GM12878 (cell line): ENCODE results near the gene CBX2. TPM values are rescaled to one million over a fixed set of nuclear protein-coding genes. Genes with fewer than 3 reads are reported as not detected.

Source experiments
- ATAC-seq: fragments of 200-7000 bp; cut with Tn5 transposase; 3 replicates; pipeline ENCODE4 v1.9.1; 2020; ENCODE audit warnings: mild to moderate bottlenecking, moderate library complexity
- BruUV-seq: library from RNA; stranded (reverse); fragments of 400-500 nt; replicated peaks from 2 replicates; lab custom pipeline; 2021; lab: Mats Ljungman, UMichigan
- CTCF ChIA-PET: fragments of 300-600 bp; sonication (Branson Sonifier 250); formaldehyde crosslinking; extraction: SDS; loops from one replicate; lab custom pipeline; 2021; ENCODE audit warnings: inconsistent platforms; lab: Yijun Ruan, JAX
- POLR2A ChIA-PET: fragments of 350-600 bp; formaldehyde crosslinking; extraction: SDS; loops from one replicate; lab custom pipeline; 2021; ENCODE audit warnings: inconsistent platforms; lab: Charles Lee
- RAD21 ChIA-PET: fragments of 300-600 bp; sonication (Branson Sonifier 250); formaldehyde crosslinking; loops from one replicate; lab custom pipeline; 2023; ENCODE audit warnings: antibody characterized with exemption; ENCODE audit not compliant: unreplicated experiment; lab: Charles Lee
- SMC1A ChIA-PET: fragments of 300-600 bp; sonication (Branson Sonifier 250); formaldehyde crosslinking; loops from one replicate; lab custom pipeline; 2023; ENCODE audit not compliant: unreplicated experiment, uncharacterized antibody; lab: Charles Lee
- DNase-seq: peaks from one replicate; pipeline ENCODE4 v3.0.0-alpha.2; 2011; ENCODE audit warnings: low read depth, low spot score
- FAIRE-seq: peaks from 3 replicates; lab custom pipeline; 2011; peaks lifted over from hg19 to GRCh38; lab: Jason Lieb, UNC
- H2AFZ ChIP-seq: 2 replicates; pipeline ENCODE4 v1.6.0; 2011; ENCODE audit warnings: low read depth, low read length, control low read depth; ENCODE audit not compliant: control insufficient read depth
- H3K27ac ChIP-seq: 2 replicates; pipeline ENCODE4 v1.5.1; 2011; ENCODE audit warnings: control low read depth; ENCODE audit not compliant: control insufficient read depth, insufficient read depth
- H3K27me3 ChIP-seq, 2 experiments: replicated peaks in 1 of 2; 2 replicates each; pipeline versions ENCODE4 v1.6.0 to v1.6.1; 2011; ENCODE audit warnings: low read length in 1 of 2; ENCODE audit not compliant: control insufficient read depth in 2 of 2, insufficient read depth in 2 of 2
- H3K36me3 ChIP-seq, 2 experiments: 2 replicates each; pipeline ENCODE4 v1.5.1; 2011; ENCODE audit warnings: low read length in 1 of 2; ENCODE audit not compliant: control insufficient read depth in 2 of 2, insufficient read depth in 2 of 2
- H3K4me1 ChIP-seq: 2 replicates; pipeline ENCODE4 v1.6.1; 2011; ENCODE audit warnings: mild to moderate bottlenecking, low read length, moderate library complexity, mixed read lengths; ENCODE audit not compliant: control insufficient read depth, insufficient read depth
- H3K4me2 ChIP-seq: 2 replicates; pipeline ENCODE4 v1.6.0; 2011; ENCODE audit warnings: control low read depth; ENCODE audit not compliant: control insufficient read depth, insufficient read depth
- H3K4me3 ChIP-seq: fragments of 200-600 bp; sonication (generic); 2 replicates; pipeline ENCODE4 v1.5.1; 2016
- H3K79me2 ChIP-seq: 2 replicates; pipeline ENCODE4 v1.6.0; 2011; ENCODE audit warnings: low read length; ENCODE audit not compliant: control insufficient read depth, insufficient read depth
- H3K9ac ChIP-seq: 2 replicates; pipeline ENCODE4 v1.8.0; 2011; ENCODE audit warnings: low read length, control low read depth, mixed read lengths; ENCODE audit not compliant: control insufficient read depth, insufficient read depth
- H3K9me3 ChIP-seq: replicated peaks from 3 replicates; pipeline ENCODE4 v1.5.1; 2011; ENCODE audit warnings: mild to moderate bottlenecking, low read length; ENCODE audit not compliant: control insufficient read depth, insufficient read depth
- H4K20me1 ChIP-seq: 2 replicates; pipeline ENCODE4 v1.6.0; 2011; ENCODE audit not compliant: control insufficient read depth, insufficient read depth
- ASH2L ChIP-seq: fragments of 300-600, 200-600 bp; sonication (generic); IDR thresholded peaks from 2 replicates; pipeline ENCODE4 v1.6.1; 2017; ENCODE audit warnings: low read depth, mild to moderate bottlenecking, borderline replicate concordance
- CHD1 ChIP-seq: IDR thresholded peaks from 2 replicates; pipeline ENCODE4 v1.6.1; 2012; ENCODE audit warnings: low read depth, low read length, improper control_type of control experiment
- HCFC1 ChIP-seq: fragments of 150-350 bp; IDR thresholded peaks from 2 replicates; pipeline ENCODE4 v1.6.1; 2014; ENCODE audit warnings: low read length
- IKZF2 ChIP-seq, 2 experiments: fragments of 450-650 bp; IDR thresholded peaks; 2 replicates each; pipeline ENCODE4 v1.6.1; 2017; ENCODE audit warnings: mild to moderate bottlenecking in 2 of 2, moderate library complexity in 2 of 2
- IRF5 ChIP-seq: fragments of 450-650 bp; IDR thresholded peaks from 2 replicates; pipeline ENCODE4 v1.6.1; 2017; ENCODE audit warnings: borderline replicate concordance
- NR2C2 ChIP-seq: IDR thresholded peaks from 2 replicates; pipeline ENCODE4 v1.6.1; 2011; ENCODE audit warnings: borderline replicate concordance, low read depth; ENCODE audit not compliant: control insufficient read depth, insufficient read length
- RBBP5 ChIP-seq: fragments of 200-600 bp; sonication (generic); conservative IDR thresholded peaks from 2 replicates; pipeline ENCODE4 v1.6.1; 2016
- WGBS: methylation state at CpG from one replicate; pipeline ENCODE4 v1.1.6; 2016; ENCODE audit warnings: low lambda C conversion rate; ENCODE audit not compliant: insufficient replicate concordance, insufficient coverage; ENCODE audit errors: missing lambda C conversion rate; 5-methylcytosine and 5-hydroxymethylcytosine counted together
- in situ Hi-C: fragments of 300-500 bp; cut with MboI; formaldehyde crosslinking; loops from 9 replicates; pipeline ENCODE4 v1.14.3; 2018; ENCODE audit warnings: mixed read lengths
- intact Hi-C: fragments of 100-400 bp; cut with micrococcal nuclease; formaldehyde crosslinking; loops from one replicate; pipeline ENCODE4 v1.14.2; 2022; ENCODE audit not compliant: unreplicated experiment
- polyA plus RNA-seq, 11 experiments: library from polyadenylated mRNA; depleted of rRNA in 4 of 11; unstranded in 6 of 11; stranded (reverse) in 5 of 11; fragments of >200 nt; fragmentation: Nextera tagmentation in 4 of 11; fragmentation: Illumina TruSeq in 1 of 11; extraction: Ambion mirVana in 4 of 11; extraction: Trizol in 1 of 11; gene quantifications; 1 replicate in 1 of 11; 2 replicates in 10 of 11; pipeline versions ENCODE4 v1.2.1 to v1.2.3, GENCODE V29; 2011 to 2016; ENCODE audit warnings: inconsistent platforms in 2 of 11, missing spikeins in 2 of 11, low read depth in 1 of 11
- total RNA-seq, 4 experiments: library from RNA; depleted of rRNA in 3 of 4; stranded (reverse); fragments of >200 nt in 3 of 4; fragmentation: Illumina TruSeq in 1 of 4; extraction: Trizol in 1 of 4; gene quantifications; 2 replicates each; pipeline versions ENCODE4 v1.2.1 to v1.2.3, GENCODE V29; 2013 to 2021
- TF ChIP-seq, protein P1 (sequence below), 3 experiments: IDR thresholded peaks in 2 of 3; conservative IDR thresholded peaks in 1 of 3; 2 replicates each; pipeline ENCODE4 v1.5.1; 2011; ENCODE audit warnings: low read depth in 3 of 3, low read length in 3 of 3, mild to moderate bottlenecking in 3 of 3, control low read depth in 2 of 3, moderate library complexity in 2 of 3, inconsistent platforms in 1 of 3, mixed read lengths in 1 of 3; ENCODE audit not compliant: control insufficient read depth in 2 of 3, insufficient read depth in 1 of 3; ENCODE audit errors: extremely low read depth in 1 of 3
- TF ChIP-seq, protein P2 (sequence below): IDR thresholded peaks from 2 replicates; pipeline ENCODE4 v1.6.1; 2011; ENCODE audit warnings: borderline replicate concordance, low read depth, mild to moderate bottlenecking, moderate library complexity, mixed read lengths, low read length; ENCODE audit not compliant: insufficient read depth; ENCODE audit errors: extremely low read length
- TF ChIP-seq, protein P3 (sequence below): fragments of 450-650 bp; IDR thresholded peaks from 2 replicates; pipeline ENCODE4 v1.6.1; 2017; ENCODE audit warnings: mild to moderate bottlenecking
- TF ChIP-seq, protein P4 (sequence below): fragments of 450-650 bp; formaldehyde crosslinking; IDR thresholded peaks from 2 replicates; pipeline ENCODE4 v1.5.0; 2022; ENCODE audit warnings: mild to moderate bottlenecking, missing genetic modification characterization

CBX2 gene
- total and polyA plus RNA-seq, 10 of the 15 experiments (the other 5 are each of a cell fraction or from before 2014, with no cell fraction given) = 0.35 to 7.5 (median 4.2) TPM

DNA sequence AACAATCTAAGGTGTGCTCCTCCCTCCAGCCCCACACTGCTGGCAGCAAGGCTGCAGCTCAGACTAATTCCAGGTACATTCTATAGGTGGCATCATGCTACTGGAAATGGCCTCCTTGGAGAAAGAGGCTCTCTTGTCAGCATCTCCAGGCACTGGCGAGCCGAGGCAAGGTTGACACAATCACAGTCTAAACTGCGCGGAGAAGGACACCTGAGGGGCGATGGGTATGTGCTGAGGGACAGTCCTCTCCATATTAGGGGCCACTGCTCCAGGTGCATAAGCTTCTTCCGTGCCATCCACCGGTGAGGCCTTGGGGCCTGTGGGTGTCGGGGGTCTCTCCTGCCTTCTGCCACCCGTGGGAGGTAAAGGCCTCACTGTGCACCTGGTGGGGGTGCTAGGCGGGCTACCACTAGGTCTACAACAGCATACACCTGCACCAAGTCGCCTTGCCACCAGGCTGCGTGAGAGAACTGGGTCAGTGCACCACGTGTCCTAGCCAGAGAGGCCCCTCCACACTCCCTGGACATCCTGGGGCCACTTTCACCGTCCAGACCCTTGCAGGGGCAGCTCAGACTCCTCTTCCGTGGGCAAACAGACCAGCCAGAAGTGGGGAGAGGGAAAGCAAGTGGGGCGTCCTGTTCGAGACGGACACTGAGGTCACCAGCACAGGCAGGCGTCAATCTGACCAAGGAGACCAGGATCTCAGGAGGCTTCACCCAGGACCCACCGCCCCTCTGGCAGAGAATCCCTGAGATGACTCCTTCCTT, 31.0 kb downstream of the CBX2 start:
- ATAC-seq (peak; percentile 12; the same call in 2 of the 3 replicates), DNase-seq (no peak), FAIRE-seq (peak; percentile 72)
- ChIA-PET RAD21 (interaction anchor here (0.9 to 3.8 kb wide), 7 partner anchors 12 to 161 kb away, joined by 3 to 22 read pairs (median 8); partner anchors contain the start of genes CBX4 and CBX8), POLR2A (interaction anchor here (0.5 kb wide), 1 partner anchor 12 kb away, joined by 3 read pairs; the partner anchor contains the start of gene CBX8), SMC1A (interaction anchor here (0.6 to 2.1 kb wide), 7 partner anchors 8 to 159 kb away, joined by 3 to 7 read pairs (median 4); partner anchors contain the start of gene CBX8), CTCF (interaction anchor here (0.5 to 2.7 kb wide), 20 partner anchors 10 to 525 kb away, joined by 3 to 11 read pairs (median 4); partner anchors contain the start of genes CBX4 and CBX8)
- Histone ChIP-seq H3K27me3 (peaks cover 31 to 38% of the 10 kb centered on the region in 2 experiments), H2AFZ (no peak overlapping the region), H3K4me2 (no peak overlapping the region), H3K79me2 (no peaks in the 10 kb centered on the region), H3K27ac (no peak overlapping the region), H4K20me1 (no peaks in the 10 kb centered on the region; the same call in 1 of the 2 replicates), H3K9me3 (no peaks in the 10 kb centered on the region), H3K4me3 (no peak overlapping the region), H3K36me3 (no peaks in the 10 kb centered on the region), H3K9ac (no peak overlapping the region), H3K4me1 (peaks cover 42% of the 10 kb centered on the region)
- intact Hi-C loops = loop anchor here (1.0 kb wide), 1 partner anchor 161 kb away; no protein-coding TSS in a partner anchor
- BruUV-seq = no TSS peak
- WGBS = 26% methylated on average over 20 of the region's 20 CpGs
- in situ Hi-C loops = loop anchor here (5.0 kb wide), 1 partner anchor 33 kb away; no protein-coding TSS in a partner anchor
- TF ChIP-seq NR2C2 (no peak), HCFC1 (no peak), ASH2L (no peak), RBBP5 (no peak), IKZF2 (IDR thresholded peaks at IDR 0.05) (no peak), IRF5 (no peak), CHD1 (no peak)
- TF ChIP-seq, protein P1, sequence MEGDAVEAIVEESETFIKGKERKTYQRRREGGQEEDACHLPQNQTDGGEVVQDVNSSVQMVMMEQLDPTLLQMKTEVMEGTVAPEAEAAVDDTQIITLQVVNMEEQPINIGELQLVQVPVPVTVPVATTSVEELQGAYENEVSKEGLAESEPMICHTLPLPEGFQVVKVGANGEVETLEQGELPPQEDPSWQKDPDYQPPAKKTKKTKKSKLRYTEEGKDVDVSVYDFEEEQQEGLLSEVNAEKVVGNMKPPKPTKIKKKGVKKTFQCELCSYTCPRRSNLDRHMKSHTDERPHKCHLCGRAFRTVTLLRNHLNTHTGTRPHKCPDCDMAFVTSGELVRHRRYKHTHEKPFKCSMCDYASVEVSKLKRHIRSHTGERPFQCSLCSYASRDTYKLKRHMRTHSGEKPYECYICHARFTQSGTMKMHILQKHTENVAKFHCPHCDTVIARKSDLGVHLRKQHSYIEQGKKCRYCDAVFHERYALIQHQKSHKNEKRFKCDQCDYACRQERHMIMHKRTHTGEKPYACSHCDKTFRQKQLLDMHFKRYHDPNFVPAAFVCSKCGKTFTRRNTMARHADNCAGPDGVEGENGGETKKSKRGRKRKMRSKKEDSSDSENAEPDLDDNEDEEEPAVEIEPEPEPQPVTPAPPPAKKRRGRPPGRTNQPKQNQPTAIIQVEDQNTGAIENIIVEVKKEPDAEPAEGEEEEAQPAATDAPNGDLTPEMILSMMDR (IDR thresholded peaks at IDR 0.05 in 2 of 3, conservative IDR thresholded peaks at IDR 0.05 in 1 of 3; ENCODE audit: control insufficient read depth in 2 of 3, extremely low read depth in 1 of 3, insufficient read depth in 1 of 3, low read depth in 3 of 3, low read length in 3 of 3) = peak; percentile 36 to 73 (median 39); a peak in 4 of 6 replicates
- TF ChIP-seq, protein P2, sequence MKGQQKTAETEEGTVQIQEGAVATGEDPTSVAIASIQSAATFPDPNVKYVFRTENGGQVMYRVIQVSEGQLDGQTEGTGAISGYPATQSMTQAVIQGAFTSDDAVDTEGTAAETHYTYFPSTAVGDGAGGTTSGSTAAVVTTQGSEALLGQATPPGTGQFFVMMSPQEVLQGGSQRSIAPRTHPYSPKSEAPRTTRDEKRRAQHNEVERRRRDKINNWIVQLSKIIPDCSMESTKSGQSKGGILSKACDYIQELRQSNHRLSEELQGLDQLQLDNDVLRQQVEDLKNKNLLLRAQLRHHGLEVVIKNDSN = peak; percentile 39
- TF ChIP-seq, protein P3, sequence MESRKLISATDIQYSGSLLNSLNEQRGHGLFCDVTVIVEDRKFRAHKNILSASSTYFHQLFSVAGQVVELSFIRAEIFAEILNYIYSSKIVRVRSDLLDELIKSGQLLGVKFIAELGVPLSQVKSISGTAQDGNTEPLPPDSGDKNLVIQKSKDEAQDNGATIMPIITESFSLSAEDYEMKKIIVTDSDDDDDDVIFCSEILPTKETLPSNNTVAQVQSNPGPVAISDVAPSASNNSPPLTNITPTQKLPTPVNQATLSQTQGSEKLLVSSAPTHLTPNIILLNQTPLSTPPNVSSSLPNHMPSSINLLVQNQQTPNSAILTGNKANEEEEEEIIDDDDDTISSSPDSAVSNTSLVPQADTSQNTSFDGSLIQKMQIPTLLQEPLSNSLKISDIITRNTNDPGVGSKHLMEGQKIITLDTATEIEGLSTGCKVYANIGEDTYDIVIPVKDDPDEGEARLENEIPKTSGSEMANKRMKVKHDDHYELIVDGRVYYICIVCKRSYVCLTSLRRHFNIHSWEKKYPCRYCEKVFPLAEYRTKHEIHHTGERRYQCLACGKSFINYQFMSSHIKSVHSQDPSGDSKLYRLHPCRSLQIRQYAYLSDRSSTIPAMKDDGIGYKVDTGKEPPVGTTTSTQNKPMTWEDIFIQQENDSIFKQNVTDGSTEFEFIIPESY = no peak
- TF ChIP-seq, protein P4, sequence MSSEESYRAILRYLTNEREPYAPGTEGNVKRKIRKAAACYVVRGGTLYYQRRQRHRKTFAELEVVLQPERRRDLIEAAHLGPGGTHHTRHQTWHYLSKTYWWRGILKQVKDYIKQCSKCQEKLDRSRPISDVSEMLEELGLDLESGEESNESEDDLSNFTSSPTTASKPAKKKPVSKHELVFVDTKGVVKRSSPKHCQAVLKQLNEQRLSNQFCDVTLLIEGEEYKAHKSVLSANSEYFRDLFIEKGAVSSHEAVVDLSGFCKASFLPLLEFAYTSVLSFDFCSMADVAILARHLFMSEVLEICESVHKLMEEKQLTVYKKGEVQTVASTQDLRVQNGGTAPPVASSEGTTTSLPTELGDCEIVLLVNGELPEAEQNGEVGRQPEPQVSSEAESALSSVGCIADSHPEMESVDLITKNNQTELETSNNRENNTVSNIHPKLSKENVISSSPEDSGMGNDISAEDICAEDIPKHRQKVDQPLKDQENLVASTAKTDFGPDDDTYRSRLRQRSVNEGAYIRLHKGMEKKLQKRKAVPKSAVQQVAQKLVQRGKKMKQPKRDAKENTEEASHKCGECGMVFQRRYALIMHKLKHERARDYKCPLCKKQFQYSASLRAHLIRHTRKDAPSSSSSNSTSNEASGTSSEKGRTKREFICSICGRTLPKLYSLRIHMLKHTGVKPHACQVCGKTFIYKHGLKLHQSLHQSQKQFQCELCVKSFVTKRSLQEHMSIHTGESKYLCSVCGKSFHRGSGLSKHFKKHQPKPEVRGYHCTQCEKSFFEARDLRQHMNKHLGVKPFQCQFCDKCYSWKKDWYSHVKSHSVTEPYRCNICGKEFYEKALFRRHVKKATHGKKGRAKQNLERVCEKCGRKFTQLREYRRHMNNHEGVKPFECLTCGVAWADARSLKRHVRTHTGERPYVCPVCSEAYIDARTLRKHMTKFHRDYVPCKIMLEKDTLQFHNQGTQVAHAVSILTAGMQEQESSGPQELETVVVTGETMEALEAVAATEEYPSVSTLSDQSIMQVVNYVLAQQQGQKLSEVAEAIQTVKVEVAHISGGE (CRISPR knock-in tag) = no peak
